HL-60 (cell line): ENCODE results near the gene ADAD2.

ENCODE experiments used
- DNase-seq, 2 experiments: peaks; one replicate each; pipeline ENCODE4 v3.0.0-alpha.2; 2010 to 2020; ENCODE audit warnings: low read depth in 1 of 2, low spot score in 1 of 2
- H3K27ac ChIP-seq: fragments of 250-450 bp; sonication (Bioruptor Pico); replicated peaks from 2 replicates; pipeline ENCODE4 v1.5.1; 2020; ENCODE audit warnings: mild to moderate bottlenecking, moderate library complexity
- H3K27me3 ChIP-seq: fragments of 250-450 bp; sonication (Bioruptor Pico); 2 replicates; pipeline ENCODE4 v1.5.1; 2021; ENCODE audit warnings: mild to moderate bottlenecking, moderate library complexity; ENCODE audit not compliant: insufficient read depth, poor library complexity, severe bottlenecking
- H3K4me3 ChIP-seq: replicated peaks from 2 replicates; pipeline ENCODE4 v1.5.1; 2011; ENCODE audit warnings: mild to moderate bottlenecking, control low read depth, low read length; ENCODE audit not compliant: insufficient read depth
- CTCF ChIP-seq: IDR thresholded peaks from one replicate; pipeline ENCODE4 v1.5.1; 2011; ENCODE audit warnings: low read length, control low read depth, inconsistent platforms; ENCODE audit not compliant: insufficient read depth
- GABPA ChIP-seq: IDR thresholded peaks from 2 replicates; pipeline ENCODE4 v1.6.1; 2012; ENCODE audit warnings: low read depth
- POLR2AphosphoS5 ChIP-seq: IDR thresholded peaks from 2 replicates; pipeline ENCODE4 v1.6.1; 2012; ENCODE audit warnings: low read depth
- REST ChIP-seq: IDR thresholded peaks from 2 replicates; pipeline ENCODE4 v1.6.1; 2012; ENCODE audit warnings: low read depth; ENCODE audit not compliant: insufficient replicate concordance
- SPI1 ChIP-seq: IDR thresholded peaks from 2 replicates; pipeline ENCODE4 v1.6.1; 2012; ENCODE audit warnings: low read depth, mild to moderate bottlenecking, borderline replicate concordance

Gene ADAD2

GRCh38 chr16:84178892-84179611 is 11.9 kb upstream of the ADAD2 start:
- no peaks in the 10 kb centered on the region for H3K27me3 ChIP-seq
- no peak overlapping the region for H3K27ac ChIP-seq
- TF ChIP-seq GABPA (no peak), POLR2AphosphoS5 (no peak), SPI1 (no peak), CTCF (no peak), REST (no peak)
- H3K4me3 ChIP-seq: no peak overlapping the region
- no peak for DNase-seq

GRCh38 chr16:84179612-84180320 is 11.2 kb upstream of the ADAD2 start:
- TF ChIP-seq CTCF (no peak), POLR2AphosphoS5 (no peak), SPI1 (no peak)
- no peak overlapping the region for H3K4me3 ChIP-seq

GRCh38 chr16:84180519-84181140 is 10.3 kb upstream of the ADAD2 start:
- DNase-seq: no peak
- no peak for TF ChIP-seq GABPA
- TF ChIP-seq SPI1: no peak
- TF ChIP-seq POLR2AphosphoS5: no peak
- TF ChIP-seq CTCF: no peak
- no peak for TF ChIP-seq REST
- no peak overlapping the region for H3K4me3 ChIP-seq
- H3K27me3 ChIP-seq: no peaks in the 10 kb centered on the region
- H3K27ac ChIP-seq: no peak overlapping the region

More at GRCh38 chr16:84179612-84180320, 11.2 kb upstream of the ADAD2 start:
- H3K27me3 ChIP-seq: no peaks in the 10 kb centered on the region
- H3K27ac ChIP-seq: no peak overlapping the region
- no peak for DNase-seq
